AG09309 (cell line): Measurements from ENCODE around the gene GSTK1.
A peak's percentile ranks its signal among the peaks of the same experiment; 100 is the strongest.

ENCODE experiments used
- DNase-seq: peaks from one replicate; pipeline ENCODE4 v3.0.0-alpha.2; 2010; ENCODE audit warnings: low read depth
- H3K4me3 ChIP-seq: 2 replicates; pipeline ENCODE4 v1.5.1; 2011; ENCODE audit warnings: mild to moderate bottlenecking, low read depth, low read length, moderate library complexity; ENCODE audit not compliant: control insufficient read depth
- CTCF ChIP-seq: IDR thresholded peaks from 2 replicates; pipeline ENCODE4 v1.5.1; 2011; ENCODE audit warnings: mild to moderate bottlenecking, low read depth, low read length, inconsistent platforms; ENCODE audit not compliant: insufficient read depth, control insufficient read depth; ENCODE audit errors: missing control alignments

The GSTK1 gene

GRCh38 chr7:143284591-143285469 lies 21.6 kb downstream of the GSTK1 start, which contains the start of gene TMEM139:
Gene TMEM139, plus strand, starts transcription at chr7:143284958. Its CDS starts 1,000 bp downstream, at chr7:143285958.
- no peak within 1 kb of the TSS for H3K4me3 ChIP-seq

GRCh38 chr7:143285470-143285778 lies 22.2 kb downstream of the GSTK1 start:
- H3K4me3 ChIP-seq = no peak overlapping the region
- no peak for DNase-seq
- TF ChIP-seq CTCF = no peak

More at GRCh38 chr7:143284591-143285469, 21.6 kb downstream of the GSTK1 start, which contains the start of gene TMEM139:
- no peak for DNase-seq
- no peak for TF ChIP-seq CTCF

- H3K4me3 ChIP-seq = no peak overlapping the region
- TF ChIP-seq CTCF = no peak
- DNase-seq = no peak
Observed at GRCh38 chr7:143285806-143286521, 22.7 kb downstream of the GSTK1 start.

- H3K4me3 ChIP-seq = no peak overlapping the region
- DNase-seq = no peak
- no peak for TF ChIP-seq CTCF
Observed at GRCh38 chr7:143286522-143286890, 23.3 kb downstream of the GSTK1 start.

- DNase-seq = no peak
- no peak for TF ChIP-seq CTCF
- H3K4me3 ChIP-seq = peak overlapping the region; percentile 38
Observed at GRCh38 chr7:143287339-143287934, 24.2 kb downstream of the GSTK1 start.

- DNase-seq = peak; percentile 76
- peak; percentile 28 for TF ChIP-seq CTCF
- H3K4me3 ChIP-seq = peak within 1 kb of the TSS; percentile 57
Observed at GRCh38 chr7:143287935-143288826, 24.9 kb downstream of the GSTK1 start, which contains the start of gene CASP2. Gene CASP2, plus strand, starts transcription at chr7:143288351. Its CDS starts 105 bp downstream, at chr7:143288456.
